Measurements from ENCODE around the gene DCST2. TPM values are rescaled to one million over a fixed set of nuclear protein-coding genes. Genes with fewer than 3 reads are reported as not detected.
A peak's percentile ranks its signal among the peaks of the same experiment; 100 is the strongest.

DCST2 gene
- polyA plus RNA-seq, 2 of the 4 experiments (the other 2 are of a cell fraction): 0.23 to 1.0 TPM

DNA sequence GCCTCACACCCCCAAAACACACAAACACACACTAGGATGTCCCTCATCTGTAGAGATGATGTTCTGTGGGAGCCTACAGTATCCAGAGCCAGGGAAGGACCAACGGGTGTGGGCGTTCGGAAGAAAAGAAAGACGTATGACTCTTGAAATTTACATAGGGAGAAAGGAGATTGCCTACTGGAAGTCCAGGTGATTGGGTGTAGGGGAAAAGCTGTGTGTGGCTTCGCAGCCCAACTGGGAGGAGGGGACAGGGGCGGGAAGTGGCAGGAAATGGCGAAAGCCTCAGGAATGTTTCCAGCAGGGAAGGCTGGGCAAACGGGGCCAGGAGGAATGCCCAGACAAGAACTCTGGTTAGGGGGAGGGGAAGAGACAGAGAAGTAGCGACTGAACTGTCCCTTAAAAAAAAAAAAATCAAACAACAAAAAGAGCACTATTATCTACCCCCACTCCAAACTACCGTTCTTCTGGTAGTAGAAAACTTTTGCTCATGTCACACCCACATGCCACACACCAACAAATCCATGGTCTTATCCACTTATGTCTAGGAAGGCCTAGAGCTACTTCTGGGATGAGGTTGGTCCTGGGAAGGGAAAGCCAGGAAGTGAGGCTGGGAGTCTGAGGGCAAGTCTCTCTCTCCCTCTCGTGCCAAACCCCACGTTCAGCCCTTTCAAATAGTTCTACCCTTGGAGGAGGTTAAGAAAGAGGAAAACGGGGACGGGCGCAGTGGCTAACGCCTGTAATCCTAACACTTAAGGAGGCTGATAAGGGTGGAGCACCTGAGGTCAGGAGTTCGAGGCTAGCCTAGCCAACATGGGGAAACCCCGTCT, 60.9 kb downstream of the DCST2 start (continued):
- TF ChIP-seq TP53 (CRISPR knock-in tag; IDR thresholded peaks at IDR 0.05): no peak; the same call in 1 of the 2 replicates
- TF ChIP-seq RNF2 (IDR thresholded peaks at IDR 0.05; ENCODE audit: borderline replicate concordance, low read depth): no peak
- TF ChIP-seq, protein P1, sequence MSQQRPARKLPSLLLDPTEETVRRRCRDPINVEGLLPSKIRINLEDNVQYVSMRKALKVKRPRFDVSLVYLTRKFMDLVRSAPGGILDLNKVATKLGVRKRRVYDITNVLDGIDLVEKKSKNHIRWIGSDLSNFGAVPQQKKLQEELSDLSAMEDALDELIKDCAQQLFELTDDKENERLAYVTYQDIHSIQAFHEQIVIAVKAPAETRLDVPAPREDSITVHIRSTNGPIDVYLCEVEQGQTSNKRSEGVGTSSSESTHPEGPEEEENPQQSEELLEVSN (IDR thresholded peaks at IDR 0.05; ENCODE audit: borderline replicate concordance, low read depth): peak; percentile 96
- peak in 1 of 2 experiments; percentile 83; a peak in 4 of 5 replicates for TF ChIP-seq JUN (IDR thresholded peaks at IDR 0.05)
- TF ChIP-seq RCOR1 (IDR thresholded peaks at IDR 0.05; ENCODE audit: low read depth, low read length): no peak
- TF ChIP-seq POLR2AphosphoS2 (conservative IDR thresholded peaks at IDR 0.05; ENCODE audit: low read length): 0 out of 2 replicates have a peak, but pooled peaks have one; percentile 6
- TF ChIP-seq, protein P2, sequence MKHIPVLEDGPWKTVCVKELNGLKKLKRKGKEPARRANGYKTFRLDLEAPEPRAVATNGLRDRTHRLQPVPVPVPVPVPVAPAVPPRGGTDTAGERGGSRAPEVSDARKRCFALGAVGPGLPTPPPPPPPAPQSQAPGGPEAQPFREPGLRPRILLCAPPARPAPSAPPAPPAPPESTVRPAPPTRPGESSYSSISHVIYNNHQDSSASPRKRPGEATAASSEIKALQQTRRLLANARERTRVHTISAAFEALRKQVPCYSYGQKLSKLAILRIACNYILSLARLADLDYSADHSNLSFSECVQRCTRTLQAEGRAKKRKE (CRISPR knock-in tag; IDR thresholded peaks at IDR 0.05; ENCODE audit: low read depth): no peak
- TF ChIP-seq, protein P3, sequence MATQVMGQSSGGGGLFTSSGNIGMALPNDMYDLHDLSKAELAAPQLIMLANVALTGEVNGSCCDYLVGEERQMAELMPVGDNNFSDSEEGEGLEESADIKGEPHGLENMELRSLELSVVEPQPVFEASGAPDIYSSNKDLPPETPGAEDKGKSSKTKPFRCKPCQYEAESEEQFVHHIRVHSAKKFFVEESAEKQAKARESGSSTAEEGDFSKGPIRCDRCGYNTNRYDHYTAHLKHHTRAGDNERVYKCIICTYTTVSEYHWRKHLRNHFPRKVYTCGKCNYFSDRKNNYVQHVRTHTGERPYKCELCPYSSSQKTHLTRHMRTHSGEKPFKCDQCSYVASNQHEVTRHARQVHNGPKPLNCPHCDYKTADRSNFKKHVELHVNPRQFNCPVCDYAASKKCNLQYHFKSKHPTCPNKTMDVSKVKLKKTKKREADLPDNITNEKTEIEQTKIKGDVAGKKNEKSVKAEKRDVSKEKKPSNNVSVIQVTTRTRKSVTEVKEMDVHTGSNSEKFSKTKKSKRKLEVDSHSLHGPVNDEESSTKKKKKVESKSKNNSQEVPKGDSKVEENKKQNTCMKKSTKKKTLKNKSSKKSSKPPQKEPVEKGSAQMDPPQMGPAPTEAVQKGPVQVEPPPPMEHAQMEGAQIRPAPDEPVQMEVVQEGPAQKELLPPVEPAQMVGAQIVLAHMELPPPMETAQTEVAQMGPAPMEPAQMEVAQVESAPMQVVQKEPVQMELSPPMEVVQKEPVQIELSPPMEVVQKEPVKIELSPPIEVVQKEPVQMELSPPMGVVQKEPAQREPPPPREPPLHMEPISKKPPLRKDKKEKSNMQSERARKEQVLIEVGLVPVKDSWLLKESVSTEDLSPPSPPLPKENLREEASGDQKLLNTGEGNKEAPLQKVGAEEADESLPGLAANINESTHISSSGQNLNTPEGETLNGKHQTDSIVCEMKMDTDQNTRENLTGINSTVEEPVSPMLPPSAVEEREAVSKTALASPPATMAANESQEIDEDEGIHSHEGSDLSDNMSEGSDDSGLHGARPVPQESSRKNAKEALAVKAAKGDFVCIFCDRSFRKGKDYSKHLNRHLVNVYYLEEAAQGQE (IDR thresholded peaks at IDR 0.05): no peak
- no peak for TF ChIP-seq RAD21 (conservative IDR thresholded peaks at IDR 0.05 in 1 of 2, IDR thresholded peaks at IDR 0.05 in 1 of 2)
- TF ChIP-seq, protein P4, sequence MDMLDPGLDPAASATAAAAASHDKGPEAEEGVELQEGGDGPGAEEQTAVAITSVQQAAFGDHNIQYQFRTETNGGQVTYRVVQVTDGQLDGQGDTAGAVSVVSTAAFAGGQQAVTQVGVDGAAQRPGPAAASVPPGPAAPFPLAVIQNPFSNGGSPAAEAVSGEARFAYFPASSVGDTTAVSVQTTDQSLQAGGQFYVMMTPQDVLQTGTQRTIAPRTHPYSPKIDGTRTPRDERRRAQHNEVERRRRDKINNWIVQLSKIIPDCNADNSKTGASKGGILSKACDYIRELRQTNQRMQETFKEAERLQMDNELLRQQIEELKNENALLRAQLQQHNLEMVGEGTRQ (IDR thresholded peaks at IDR 0.05): no peak
- TF ChIP-seq, protein P5, sequence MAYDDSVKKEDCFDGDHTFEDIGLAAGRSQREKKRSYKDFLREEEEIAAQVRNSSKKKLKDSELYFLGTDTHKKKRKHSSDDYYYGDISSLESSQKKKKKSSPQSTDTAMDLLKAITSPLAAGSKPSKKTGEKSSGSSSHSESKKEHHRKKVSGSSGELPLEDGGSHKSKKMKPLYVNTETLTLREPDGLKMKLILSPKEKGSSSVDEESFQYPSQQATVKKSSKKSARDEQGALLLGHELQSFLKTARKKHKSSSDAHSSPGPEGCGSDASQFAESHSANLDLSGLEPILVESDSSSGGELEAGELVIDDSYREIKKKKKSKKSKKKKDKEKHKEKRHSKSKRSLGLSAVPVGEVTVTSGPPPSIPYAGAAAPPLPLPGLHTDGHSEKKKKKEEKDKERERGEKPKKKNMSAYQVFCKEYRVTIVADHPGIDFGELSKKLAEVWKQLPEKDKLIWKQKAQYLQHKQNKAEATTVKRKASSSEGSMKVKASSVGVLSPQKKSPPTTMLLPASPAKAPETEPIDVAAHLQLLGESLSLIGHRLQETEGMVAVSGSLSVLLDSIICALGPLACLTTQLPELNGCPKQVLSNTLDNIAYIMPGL (CRISPR knock-in tag; IDR thresholded peaks at IDR 0.05; ENCODE audit: borderline replicate concordance): no peak
- TF ChIP-seq, protein P6, sequence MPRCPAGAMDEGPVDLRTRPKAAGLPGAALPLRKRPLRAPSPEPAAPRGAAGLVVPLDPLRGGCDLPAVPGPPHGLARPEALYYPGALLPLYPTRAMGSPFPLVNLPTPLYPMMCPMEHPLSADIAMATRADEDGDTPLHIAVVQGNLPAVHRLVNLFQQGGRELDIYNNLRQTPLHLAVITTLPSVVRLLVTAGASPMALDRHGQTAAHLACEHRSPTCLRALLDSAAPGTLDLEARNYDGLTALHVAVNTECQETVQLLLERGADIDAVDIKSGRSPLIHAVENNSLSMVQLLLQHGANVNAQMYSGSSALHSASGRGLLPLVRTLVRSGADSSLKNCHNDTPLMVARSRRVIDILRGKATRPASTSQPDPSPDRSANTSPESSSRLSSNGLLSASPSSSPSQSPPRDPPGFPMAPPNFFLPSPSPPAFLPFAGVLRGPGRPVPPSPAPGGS (IDR thresholded peaks at IDR 0.05): peak; percentile 23; the same call in 1 of the 3 replicates
- TF ChIP-seq RARB (CRISPR knock-in tag; IDR thresholded peaks at IDR 0.05): peak; percentile 69
- no peak for TF ChIP-seq CHD2 (IDR thresholded peaks at IDR 0.05; ENCODE audit: low read length, partially characterized antibody)
- TF ChIP-seq PHF8 (IDR thresholded peaks at IDR 0.05; ENCODE audit: borderline replicate concordance, low read depth): 0 out of 2 replicates have a peak, but pooled peaks have one; percentile 29
- no peak for TF ChIP-seq NR3C1 (IDR thresholded peaks at IDR 0.05)
- TF ChIP-seq BHLHE40 (IDR thresholded peaks at IDR 0.05; ENCODE audit: low read depth, low read length): no peak
- no peak for TF ChIP-seq NPAS2 (CRISPR knock-in tag; IDR thresholded peaks at IDR 0.05; ENCODE audit: borderline replicate concordance)
- no peak for TF ChIP-seq CHD4 (IDR thresholded peaks at IDR 0.05; ENCODE audit: borderline replicate concordance)
- TF ChIP-seq FOSB (CRISPR knock-in tag; IDR thresholded peaks at IDR 0.05): peak; percentile 80; the same call in 1 of the 2 replicates
- TF ChIP-seq FOXS1 (CRISPR knock-in tag; IDR thresholded peaks at IDR 0.05): no peak
- TF ChIP-seq, protein P7, sequence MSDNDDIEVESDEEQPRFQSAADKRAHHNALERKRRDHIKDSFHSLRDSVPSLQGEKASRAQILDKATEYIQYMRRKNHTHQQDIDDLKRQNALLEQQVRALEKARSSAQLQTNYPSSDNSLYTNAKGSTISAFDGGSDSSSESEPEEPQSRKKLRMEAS (IDR thresholded peaks at IDR 0.05): peak; percentile 90
- TF ChIP-seq, protein P8, sequence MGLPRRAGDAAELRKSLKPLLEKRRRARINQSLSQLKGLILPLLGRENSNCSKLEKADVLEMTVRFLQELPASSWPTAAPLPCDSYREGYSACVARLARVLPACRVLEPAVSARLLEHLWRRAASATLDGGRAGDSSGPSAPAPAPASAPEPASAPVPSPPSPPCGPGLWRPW (IDR thresholded peaks at IDR 0.05): no peak
- peak; percentile 51; the same call in 1 of the 2 replicates for TF ChIP-seq GATA3 (IDR thresholded peaks at IDR 0.05; ENCODE audit: borderline replicate concordance)
- peak; percentile 60 to 90; a peak in 3 of 4 replicates for TF ChIP-seq CEBPB (IDR thresholded peaks at IDR 0.05)
- TF ChIP-seq NFE2L2 (conservative IDR thresholded peaks at IDR 0.05; ENCODE audit: low read length): no peak
- TF ChIP-seq HOXB13 (CRISPR knock-in tag; IDR thresholded peaks at IDR 0.05; ENCODE audit: low read depth): 0 out of 2 replicates have a peak, but pooled peaks have one; percentile 38
- no peak for TF ChIP-seq MAFK (IDR thresholded peaks at IDR 0.05; ENCODE audit: partially characterized antibody)
- no peak for TF ChIP-seq SMC3 (IDR thresholded peaks at IDR 0.05)
- TF ChIP-seq RFX5 (IDR thresholded peaks at IDR 0.05): no peak
- TF ChIP-seq HOXB5 (CRISPR knock-in tag; IDR thresholded peaks at IDR 0.05): no peak

All from A549 (cell line).